PFSK-1 (cell line): ENCODE data around the gene DLGAP4.

Experiments
- POLR2AphosphoS5 ChIP-seq: IDR thresholded peaks from 2 replicates; pipeline ENCODE4 v1.6.1; 2012; ENCODE audit warnings: low read depth, mild to moderate bottlenecking, control low read depth, low read length, moderate library complexity
- REST ChIP-seq, 2 experiments: IDR thresholded peaks; 2 replicates each; pipeline versions ENCODE4 v1.6.1 to v1.8.0; 2011 to 2012; ENCODE audit warnings: low read depth in 2 of 2, low read length in 2 of 2, control low read depth in 1 of 2, inconsistent platforms in 1 of 2, mild to moderate bottlenecking in 1 of 2, moderate library complexity in 1 of 2; ENCODE audit not compliant: insufficient read depth in 1 of 2
- SIN3A ChIP-seq: IDR thresholded peaks from 2 replicates; pipeline ENCODE4 v1.6.1; 2012; ENCODE audit warnings: mild to moderate bottlenecking, low read length, moderate library complexity, borderline replicate concordance; ENCODE audit not compliant: insufficient read depth
- TAF1 ChIP-seq: IDR thresholded peaks from 2 replicates; pipeline ENCODE4 v1.6.1; 2012; ENCODE audit warnings: low read length, control low read depth, borderline replicate concordance; ENCODE audit not compliant: insufficient read depth

DNA sequence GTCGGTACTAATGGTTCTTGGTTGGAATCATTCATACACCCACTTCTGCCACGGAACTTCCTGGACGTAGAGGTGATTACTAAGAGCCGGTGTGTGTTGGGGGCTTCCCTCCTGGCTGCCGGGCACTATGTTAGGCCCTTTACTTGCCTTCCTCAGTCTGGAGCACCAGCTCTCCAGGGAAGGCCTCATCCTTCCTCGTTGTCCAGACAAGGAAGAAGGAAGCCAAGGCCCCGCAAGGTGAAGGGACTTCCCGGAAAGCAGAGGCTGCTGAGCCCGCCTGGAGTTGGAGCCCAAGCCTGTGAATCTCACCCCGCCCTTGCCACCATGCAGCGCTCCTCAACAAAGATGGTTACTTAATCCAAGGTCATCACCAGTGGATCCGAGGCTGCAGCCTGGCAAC, 43.7 kb upstream of the DLGAP4 start:
- no peak for TF ChIP-seq TAF1
- no peak for TF ChIP-seq POLR2AphosphoS5
- no peak for TF ChIP-seq REST (IDR thresholded peaks at IDR 0.05; ENCODE audit: insufficient read depth in 1 of 2, low read depth in 2 of 2, low read length in 2 of 2)
- no peak for TF ChIP-seq SIN3A
